ENCODE data around the gene ZNF800.

The ZNF800 gene

GRCh38 chr7:127353897-127354296 lies 38.6 kb downstream of the ZNF800 start:
- H3K4me1 ChIP-seq (ENCODE audit: control insufficient read depth in 1 of 2, insufficient read depth in 1 of 2, low read depth in 1 of 2, low read length in 1 of 2), result no peaks in the 10 kb centered on the region
- TF ChIP-seq CTCF (IDR thresholded peaks at IDR 0.05), result no peak
- H3K27ac ChIP-seq, result no peak overlapping the region
- no peaks in the 10 kb centered on the region for H3K9me3 ChIP-seq
- H3K36me3 ChIP-seq, result peaks cover 13% of the 10 kb centered on the region
- H3K4me3 ChIP-seq (ENCODE audit: low read depth in 1 of 2, low read length in 1 of 2), result no peak overlapping the region
- peaks cover 9% of the 10 kb centered on the region for H3K27me3 ChIP-seq

- peaks cover 8% of the 10 kb centered on the region for H3K36me3 ChIP-seq
- H3K27me3 ChIP-seq, result peaks cover 42% of the 10 kb centered on the region
- TF ChIP-seq CTCF (IDR thresholded peaks at IDR 0.05), result no peak
- H3K4me3 ChIP-seq (ENCODE audit: low read depth in 1 of 2, low read length in 1 of 2), result no peak overlapping the region
- peaks cover 2 to 8% of the 10 kb centered on the region in 2 experiments for H3K4me1 ChIP-seq (ENCODE audit: control insufficient read depth in 1 of 2, insufficient read depth in 1 of 2, low read depth in 1 of 2, low read length in 1 of 2)
- no peak overlapping the region for H3K27ac ChIP-seq
- no peaks in the 10 kb centered on the region for H3K9me3 ChIP-seq
These were observed 41.9 kb downstream of the ZNF800 start for GRCh38 chr7:127350586-127350985.

GRCh38 chr7:127349881-127350280 lies 42.6 kb downstream of the ZNF800 start:
- H3K4me1 ChIP-seq (ENCODE audit: control insufficient read depth in 1 of 2, insufficient read depth in 1 of 2, low read depth in 1 of 2, low read length in 1 of 2), result peaks cover 2 to 8% of the 10 kb centered on the region in 2 experiments
- no peak overlapping the region for H3K4me3 ChIP-seq (ENCODE audit: low read depth in 1 of 2, low read length in 1 of 2)
- no peaks in the 10 kb centered on the region for H3K9me3 ChIP-seq
- H3K27ac ChIP-seq, result no peak overlapping the region
- TF ChIP-seq CTCF (IDR thresholded peaks at IDR 0.05), result no peak
- peaks cover 8% of the 10 kb centered on the region for H3K36me3 ChIP-seq
- H3K27me3 ChIP-seq, result peaks cover 49% of the 10 kb centered on the region

GRCh38 chr7:127348247-127348631 lies 44.3 kb downstream of the ZNF800 start:
- no peak for TF ChIP-seq CTCF (IDR thresholded peaks at IDR 0.05)
- H3K27me3 ChIP-seq, result peaks cover 56% of the 10 kb centered on the region
- peaks cover 8% of the 10 kb centered on the region for H3K36me3 ChIP-seq
- no peak overlapping the region for H3K27ac ChIP-seq
- no peak overlapping the region for H3K4me3 ChIP-seq (ENCODE audit: low read depth in 1 of 2, low read length in 1 of 2)
- H3K9me3 ChIP-seq, result no peaks in the 10 kb centered on the region
- peaks cover 2 to 8% of the 10 kb centered on the region in 2 experiments for H3K4me1 ChIP-seq (ENCODE audit: control insufficient read depth in 1 of 2, insufficient read depth in 1 of 2, low read depth in 1 of 2, low read length in 1 of 2)

- no peaks in the 10 kb centered on the region for H3K9me3 ChIP-seq
- peaks cover 56% of the 10 kb centered on the region for H3K27me3 ChIP-seq
- no peak overlapping the region for H3K27ac ChIP-seq
- no peak overlapping the region for H3K4me3 ChIP-seq (ENCODE audit: low read depth in 1 of 2, low read length in 1 of 2)
- peaks cover 7% of the 10 kb centered on the region for H3K36me3 ChIP-seq
- no peak for TF ChIP-seq CTCF (IDR thresholded peaks at IDR 0.05)
- H3K4me1 ChIP-seq (ENCODE audit: control insufficient read depth in 1 of 2, insufficient read depth in 1 of 2, low read depth in 1 of 2, low read length in 1 of 2), result peaks cover 2 to 8% of the 10 kb centered on the region in 2 experiments
These were observed 44.8 kb downstream of the ZNF800 start for GRCh38 chr7:127347567-127348246.

Data from neutrophil (primary cell).